ENCODE data around the gene TUNAR. TPM values are rescaled to one million over a fixed set of nuclear protein-coding genes. Genes with fewer than 3 reads are reported as not detected.

TUNAR gene
- total and polyA plus RNA-seq, 7 donors = 0.01 TPM; not detected in 6

GRCh38 chr14:95953111-95953724, 76.6 kb downstream of the TUNAR start:
- H3K4me1 ChIP-seq = no peaks in the 10 kb centered on the region
- TF ChIP-seq CTCF (IDR thresholded peaks at IDR 0.05) = no peak
- ATAC-seq = no peak

GRCh38 chr14:95956601-95957460, 80.2 kb downstream of the TUNAR start:
- no peak for DNase-seq
- H3K4me3 ChIP-seq = no peak overlapping the region
- no peak overlapping the region for H3K27ac ChIP-seq
- no peak for TF ChIP-seq CTCF (IDR thresholded peaks at IDR 0.05)
- H3K9me3 ChIP-seq = no peaks in the 10 kb centered on the region
- intact Hi-C loops (cut with DNase I) = no loop called here
- H3K36me3 ChIP-seq (ENCODE audit: insufficient read depth in 1 of 2, low read depth in 1 of 2) = no peaks in the 10 kb centered on the region
- no peaks in the 10 kb centered on the region for H3K27me3 ChIP-seq (ENCODE audit: insufficient read depth in 3 of 3, low read length in 2 of 3)
- H3K4me1 ChIP-seq = no peaks in the 10 kb centered on the region
- ATAC-seq = no peak
- 73 to 79% (median 73%) methylated on average over 5 of the region's 5 CpGs for WGBS, 3 donors

More at GRCh38 chr14:95953111-95953724, 76.6 kb downstream of the TUNAR start:
- intact Hi-C loops (cut with DNase I) = no loop called here
- Histone ChIP-seq H3K36me3 (ENCODE audit: insufficient read depth in 1 of 2, low read depth in 1 of 2) (no peaks in the 10 kb centered on the region), H3K4me3 (no peak overlapping the region), H3K27me3 (ENCODE audit: insufficient read depth in 3 of 3, low read length in 2 of 3) (no peaks in the 10 kb centered on the region), H3K9me3 (no peaks in the 10 kb centered on the region), H3K27ac (no peak overlapping the region)
- DNase-seq = no peak
- 45 to 55% (median 49%) methylated on average over 8 of the region's 8 CpGs for WGBS, 3 donors

GRCh38 chr14:95958105-95958504, 81.5 kb downstream of the TUNAR start:
- Histone ChIP-seq H3K36me3 (ENCODE audit: insufficient read depth in 1 of 2, low read depth in 1 of 2) (no peaks in the 10 kb centered on the region), H3K27ac (no peak overlapping the region), H3K9me3 (no peaks in the 10 kb centered on the region), H3K27me3 (ENCODE audit: insufficient read depth in 3 of 3, low read length in 2 of 3) (no peaks in the 10 kb centered on the region), H3K4me3 (no peak overlapping the region), H3K4me1 (no peaks in the 10 kb centered on the region)
- TF ChIP-seq CTCF (IDR thresholded peaks at IDR 0.05) = no peak
- ATAC-seq (no peak), DNase-seq (no peak)
- 20 to 28% (median 28%) methylated on average over 3 of the region's 3 CpGs for WGBS, 3 donors
- intact Hi-C loops (cut with DNase I) = no loop called here

GRCh38 chr14:95959317-95959716, 82.7 kb downstream of the TUNAR start:
- Histone ChIP-seq H3K27ac (no peak overlapping the region), H3K36me3 (ENCODE audit: insufficient read depth in 1 of 2, low read depth in 1 of 2) (no peaks in the 10 kb centered on the region), H3K4me1 (no peaks in the 10 kb centered on the region), H3K9me3 (no peaks in the 10 kb centered on the region), H3K27me3 (ENCODE audit: insufficient read depth in 3 of 3, low read length in 2 of 3) (no peaks in the 10 kb centered on the region), H3K4me3 (no peak overlapping the region)
- TF ChIP-seq CTCF (IDR thresholded peaks at IDR 0.05) = no peak
- DNase-seq (no peak), ATAC-seq (no peak)
- intact Hi-C loops (cut with DNase I) = no loop called here
- 13 to 27% (median 21%) methylated on average over 1 of the region's 1 CpG for WGBS, 3 donors

Data from psoas muscle (tissue), 8 donors.